Measurements from ENCODE around the gene RMRP.
"Not testable (repeated sequence)": the region's sequence is repeated elsewhere in the genome, so short reads cannot be mapped to it uniquely, and the experiment has no call there.

The RMRP gene

DNA sequence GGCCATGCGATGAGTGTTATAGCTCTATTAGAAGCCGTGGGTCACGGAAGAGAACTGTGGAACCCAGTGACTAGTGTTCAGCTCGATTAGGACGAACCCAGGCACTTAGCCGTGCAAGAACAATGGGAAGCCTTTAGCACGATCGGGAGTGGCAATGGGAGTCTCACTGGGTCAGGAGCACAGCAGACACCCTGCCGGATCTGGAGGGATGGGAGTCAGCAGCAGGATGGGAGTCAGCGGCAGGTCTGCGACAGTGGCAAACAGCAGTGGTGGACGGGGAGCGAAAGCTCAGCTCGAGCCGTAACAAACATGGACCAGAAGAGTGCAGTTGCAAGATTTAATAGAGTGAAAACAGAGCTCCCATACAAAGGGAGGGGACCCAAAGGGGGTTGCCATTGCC is 17.4 kb downstream of the RMRP start:
- not testable (repeated sequence) for DNase-seq

GRCh38 chr9:35639631-35640030 is 18.2 kb downstream of the RMRP start:
- no peak for DNase-seq

GRCh38 chr9:35639225-35639624 is 18.6 kb downstream of the RMRP start:
- not testable (repeated sequence) for DNase-seq

DNA sequence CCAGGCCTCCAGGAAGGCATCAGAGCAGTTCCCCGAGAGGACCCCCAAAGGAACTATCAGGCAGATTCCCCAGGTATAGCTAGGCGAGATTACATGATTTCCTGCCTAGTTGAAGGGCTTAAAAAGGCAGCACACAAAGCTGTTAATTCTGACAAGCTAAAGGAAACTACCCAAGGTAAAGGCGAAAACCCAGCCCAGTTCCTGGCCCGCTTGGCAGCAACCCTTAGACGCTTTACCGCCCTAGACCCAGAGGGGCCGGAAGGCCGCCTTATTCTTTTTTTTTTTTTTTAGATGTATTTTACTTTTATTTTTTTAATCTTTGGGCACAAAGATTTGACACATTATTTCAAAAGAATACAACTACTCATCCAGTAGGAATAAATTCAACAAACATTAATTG is 19.1 kb downstream of the RMRP start:
- not testable (repeated sequence) for DNase-seq

GRCh38 chr9:35637427-35637955 is 20.3 kb downstream of the RMRP start:
- not testable (repeated sequence) for DNase-seq

DNA sequence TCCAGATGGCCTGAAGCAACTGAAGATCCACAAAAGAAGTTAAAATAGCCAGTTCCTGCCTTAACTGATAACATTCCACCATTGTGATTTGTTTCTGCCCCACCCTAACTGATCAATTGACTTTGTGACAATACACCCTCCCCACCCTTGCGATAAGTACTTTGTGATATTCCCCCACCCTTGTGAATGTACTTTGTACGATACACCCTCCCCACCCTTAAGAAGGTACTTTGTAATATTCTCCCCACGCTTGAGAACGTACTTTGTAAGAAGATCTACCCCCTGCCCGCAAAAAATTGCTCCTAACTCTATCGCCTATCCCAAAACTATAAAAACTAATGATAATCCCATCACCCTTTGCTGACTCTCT is 21.0 kb downstream of the RMRP start:
- DNase-seq, result not testable (repeated sequence)

DNA sequence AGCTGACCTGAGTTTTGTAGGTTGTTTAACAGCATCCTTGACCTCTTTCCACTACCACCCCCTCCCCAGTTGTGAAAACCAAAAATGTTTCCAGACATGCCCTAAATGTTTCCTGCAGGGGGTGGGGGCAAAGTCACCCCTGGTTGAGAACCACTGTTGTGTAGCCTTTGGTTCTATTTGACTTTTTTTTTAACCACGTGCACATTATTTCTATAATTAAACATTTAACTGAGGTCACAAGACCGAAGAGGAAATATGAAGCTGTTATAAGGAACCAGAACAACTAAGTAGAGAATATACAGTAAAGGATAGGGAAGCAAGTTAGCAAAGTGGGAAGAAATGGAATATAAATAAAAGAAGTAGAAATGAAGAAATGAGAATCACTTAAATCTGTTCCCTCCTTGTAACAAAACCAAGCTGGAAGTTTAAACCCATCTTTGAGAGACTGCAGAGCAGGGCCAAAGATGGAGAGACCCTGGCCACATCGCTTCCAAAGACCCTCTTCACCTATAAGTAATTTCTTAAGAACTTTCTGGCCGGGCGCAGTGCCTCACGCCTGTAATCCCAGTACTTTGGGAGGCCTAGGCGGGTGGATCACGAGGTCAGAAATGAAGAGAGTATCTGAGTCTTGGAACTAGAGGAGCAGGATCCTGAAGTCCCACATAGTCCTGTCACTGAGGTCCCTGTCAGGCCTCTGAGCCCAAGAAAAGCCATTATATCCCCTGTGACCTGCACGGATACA is 21.5 kb downstream of the RMRP start:
- DNase-seq, result peak in 1 of 2 donors; percentile 54

DNA sequence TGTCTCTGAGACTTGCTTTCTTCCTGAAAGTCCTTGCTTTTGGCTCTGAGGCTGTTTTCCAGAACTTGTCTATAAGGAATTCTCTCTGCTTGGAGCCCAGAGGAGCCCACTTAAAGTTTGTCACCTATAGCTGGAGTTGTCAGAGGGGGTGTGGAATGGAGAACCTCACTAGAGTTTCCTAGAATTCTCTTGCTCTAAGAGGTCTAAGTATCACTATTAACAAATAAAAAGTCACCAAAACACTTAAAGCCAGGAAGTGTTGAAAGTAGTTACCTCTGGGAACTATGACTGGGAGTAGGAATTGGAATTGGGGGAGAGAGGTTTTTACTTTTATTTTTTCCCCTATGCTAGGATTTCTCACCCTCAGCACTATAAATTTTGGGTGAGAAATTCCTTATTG is 22.1 kb downstream of the RMRP start:
- no peak for DNase-seq

DNA sequence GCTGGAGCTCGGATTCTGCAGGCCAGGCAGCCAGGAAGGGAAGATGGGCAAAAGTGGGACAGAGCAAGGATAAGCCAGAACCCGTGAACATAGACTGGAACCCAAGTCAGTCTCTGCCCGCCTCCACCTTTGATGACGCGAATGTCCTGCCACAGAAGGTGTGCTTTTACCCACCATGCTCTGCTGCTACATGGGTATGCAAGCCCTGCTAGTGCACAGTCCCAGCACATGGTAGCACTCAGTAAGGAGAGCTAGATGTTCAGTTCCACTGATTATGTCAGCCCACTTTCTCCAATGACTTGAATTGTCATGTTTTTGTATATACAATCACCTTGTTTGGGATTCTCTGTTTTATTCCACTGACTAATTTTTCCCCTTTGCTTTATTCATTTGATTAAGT is 28.2 kb downstream of the RMRP start:
- no peak for DNase-seq

GRCh38 chr9:35628389-35628991 is 29.3 kb downstream of the RMRP start:
- no peak for DNase-seq

GRCh38 chr9:35627575-35627974 is 30.2 kb downstream of the RMRP start:
- no peak for DNase-seq

- DNase-seq, result no peak
Measured at GRCh38 chr9:35619800-35620158, 38.0 kb downstream of the RMRP start.

GRCh38 chr9:35618854-35619799 is 38.7 kb downstream of the RMRP start:
- peak in 1 of 2 donors; percentile 50 for DNase-seq

GRCh38 chr9:35618325-35618727 is 39.5 kb downstream of the RMRP start, which contains the start of gene CD72:
TSS of gene CD72 (minus strand) at chr9:35618413. CDS start at chr9:35618303, 110 bp downstream.
- DNase-seq, result no peak

- DNase-seq, result no peak
Measured at GRCh38 chr9:35617548-35617947, 40.3 kb downstream of the RMRP start.

GRCh38 chr9:35616681-35617459 is 40.9 kb downstream of the RMRP start:
- peak in 1 of 2 donors; percentile 59 for DNase-seq

GRCh38 chr9:35615981-35616680 is 41.7 kb downstream of the RMRP start:
- no peak for DNase-seq

- no peak for DNase-seq
Measured at GRCh38 chr9:35612843-35613242, 45.0 kb downstream of the RMRP start.

DNA sequence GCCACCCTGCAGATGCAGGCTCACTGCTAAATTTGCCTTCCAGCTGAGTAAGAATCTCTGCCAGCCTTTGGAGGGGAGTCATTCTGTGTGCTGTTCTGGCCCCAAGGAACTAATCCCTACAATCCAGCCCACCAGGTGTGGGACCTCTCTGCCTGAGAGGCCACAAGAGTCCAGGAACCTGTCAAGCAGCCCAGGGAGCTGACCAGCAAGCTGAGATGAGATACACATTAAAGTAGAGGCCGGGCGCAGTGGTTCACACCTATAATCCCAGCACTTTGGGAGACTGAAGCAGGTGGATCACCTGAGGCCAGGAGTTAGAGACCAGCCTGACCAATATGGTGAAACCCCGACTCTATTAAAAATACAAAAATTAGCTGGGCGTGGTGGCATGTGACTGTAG is 45.8 kb downstream of the RMRP start:
- DNase-seq, result not testable (repeated sequence)

GRCh38 chr9:35611230-35611797 is 46.5 kb downstream of the RMRP start:
- DNase-seq, result peak in 1 of 2 donors; percentile 38

- no peak for DNase-seq
Measured at GRCh38 chr9:35609820-35610163, 48.0 kb downstream of the RMRP start.
